GM12878 (cell line): ENCODE results near the gene TSHZ1. TPM values are rescaled to one million over a fixed set of nuclear protein-coding genes. Genes with fewer than 3 reads are reported as not detected.

ENCODE experiments used
- ATAC-seq: fragments of 200-7000 bp; cut with Tn5 transposase; 3 replicates; pipeline ENCODE4 v1.9.1; 2020; ENCODE audit warnings: mild to moderate bottlenecking, moderate library complexity
- BruUV-seq: library from RNA; stranded (reverse); fragments of 400-500 nt; replicated peaks from 2 replicates; lab custom pipeline; 2021; lab: Mats Ljungman, UMichigan
- CTCF ChIA-PET: fragments of 300-600 bp; sonication (Branson Sonifier 250); formaldehyde crosslinking; extraction: SDS; loops from one replicate; lab custom pipeline; 2021; ENCODE audit warnings: inconsistent platforms; lab: Yijun Ruan, JAX
- POLR2A ChIA-PET: fragments of 350-600 bp; formaldehyde crosslinking; extraction: SDS; loops from one replicate; lab custom pipeline; 2021; ENCODE audit warnings: inconsistent platforms; lab: Charles Lee
- RAD21 ChIA-PET: fragments of 300-600 bp; sonication (Branson Sonifier 250); formaldehyde crosslinking; loops from one replicate; lab custom pipeline; 2023; ENCODE audit warnings: antibody characterized with exemption; ENCODE audit not compliant: unreplicated experiment; lab: Charles Lee
- SMC1A ChIA-PET: fragments of 300-600 bp; sonication (Branson Sonifier 250); formaldehyde crosslinking; loops from one replicate; lab custom pipeline; 2023; ENCODE audit not compliant: unreplicated experiment, uncharacterized antibody; lab: Charles Lee
- DNase-seq: peaks from one replicate; pipeline ENCODE4 v3.0.0-alpha.2; 2011; ENCODE audit warnings: low read depth, low spot score
- FAIRE-seq: peaks from 3 replicates; lab custom pipeline; 2011; peaks lifted over from hg19 to GRCh38; lab: Jason Lieb, UNC
- H2AFZ ChIP-seq: 2 replicates; pipeline ENCODE4 v1.6.0; 2011; ENCODE audit warnings: low read depth, low read length, control low read depth; ENCODE audit not compliant: control insufficient read depth
- H3K27ac ChIP-seq: 2 replicates; pipeline ENCODE4 v1.5.1; 2011; ENCODE audit warnings: control low read depth; ENCODE audit not compliant: control insufficient read depth, insufficient read depth
- H3K27me3 ChIP-seq, 2 experiments: replicated peaks in 1 of 2; 2 replicates each; pipeline versions ENCODE4 v1.6.0 to v1.6.1; 2011; ENCODE audit warnings: low read length in 1 of 2; ENCODE audit not compliant: control insufficient read depth in 2 of 2, insufficient read depth in 2 of 2
- H3K36me3 ChIP-seq, 2 experiments: 2 replicates each; pipeline ENCODE4 v1.5.1; 2011; ENCODE audit warnings: low read length in 1 of 2; ENCODE audit not compliant: control insufficient read depth in 2 of 2, insufficient read depth in 2 of 2
- H3K4me1 ChIP-seq: 2 replicates; pipeline ENCODE4 v1.6.1; 2011; ENCODE audit warnings: mild to moderate bottlenecking, low read length, moderate library complexity, mixed read lengths; ENCODE audit not compliant: control insufficient read depth, insufficient read depth
- H3K4me2 ChIP-seq: 2 replicates; pipeline ENCODE4 v1.6.0; 2011; ENCODE audit warnings: control low read depth; ENCODE audit not compliant: control insufficient read depth, insufficient read depth
- H3K4me3 ChIP-seq: fragments of 200-600 bp; sonication (generic); 2 replicates; pipeline ENCODE4 v1.5.1; 2016
- H3K79me2 ChIP-seq: 2 replicates; pipeline ENCODE4 v1.6.0; 2011; ENCODE audit warnings: low read length; ENCODE audit not compliant: control insufficient read depth, insufficient read depth
- H3K9ac ChIP-seq: 2 replicates; pipeline ENCODE4 v1.8.0; 2011; ENCODE audit warnings: low read length, control low read depth, mixed read lengths; ENCODE audit not compliant: control insufficient read depth, insufficient read depth
- H3K9me3 ChIP-seq: replicated peaks from 3 replicates; pipeline ENCODE4 v1.5.1; 2011; ENCODE audit warnings: mild to moderate bottlenecking, low read length; ENCODE audit not compliant: control insufficient read depth, insufficient read depth
- H4K20me1 ChIP-seq: 2 replicates; pipeline ENCODE4 v1.6.0; 2011; ENCODE audit not compliant: control insufficient read depth, insufficient read depth
- CREM ChIP-seq: IDR thresholded peaks from 2 replicates; pipeline ENCODE4 v1.6.1; 2014; ENCODE audit warnings: antibody characterized with exemption, low read depth
- NR2F1 ChIP-seq: fragments of 450-650 bp; conservative IDR thresholded peaks from 2 replicates; pipeline ENCODE4 v1.6.1; 2017; ENCODE audit warnings: mild to moderate bottlenecking
- SREBF1 ChIP-seq: IDR thresholded peaks from 2 replicates; pipeline ENCODE4 v1.6.1; 2012; ENCODE audit warnings: mild to moderate bottlenecking, low read length
- WGBS: methylation state at CpG from one replicate; pipeline ENCODE4 v1.1.6; 2016; ENCODE audit warnings: low lambda C conversion rate; ENCODE audit not compliant: insufficient replicate concordance, insufficient coverage; ENCODE audit errors: missing lambda C conversion rate; 5-methylcytosine and 5-hydroxymethylcytosine counted together
- in situ Hi-C: fragments of 300-500 bp; cut with MboI; formaldehyde crosslinking; loops from 9 replicates; pipeline ENCODE4 v1.14.3; 2018; ENCODE audit warnings: mixed read lengths
- intact Hi-C: fragments of 100-400 bp; cut with micrococcal nuclease; formaldehyde crosslinking; loops from one replicate; pipeline ENCODE4 v1.14.2; 2022; ENCODE audit not compliant: unreplicated experiment
- polyA plus RNA-seq, 11 experiments: library from polyadenylated mRNA; depleted of rRNA in 4 of 11; unstranded in 6 of 11; stranded (reverse) in 5 of 11; fragments of >200 nt; fragmentation: Nextera tagmentation in 4 of 11; fragmentation: Illumina TruSeq in 1 of 11; extraction: Ambion mirVana in 4 of 11; extraction: Trizol in 1 of 11; gene quantifications; 1 replicate in 1 of 11; 2 replicates in 10 of 11; pipeline versions ENCODE4 v1.2.1 to v1.2.3, GENCODE V29; 2011 to 2016; ENCODE audit warnings: inconsistent platforms in 2 of 11, missing spikeins in 2 of 11, low read depth in 1 of 11
- total RNA-seq, 4 experiments: library from RNA; depleted of rRNA in 3 of 4; stranded (reverse); fragments of >200 nt in 3 of 4; fragmentation: Illumina TruSeq in 1 of 4; extraction: Trizol in 1 of 4; gene quantifications; 2 replicates each; pipeline versions ENCODE4 v1.2.1 to v1.2.3, GENCODE V29; 2013 to 2021
- TF ChIP-seq, protein P1 (sequence below): fragments of 450-650 bp; IDR thresholded peaks from 2 replicates; pipeline ENCODE4 v1.6.1; 2016; ENCODE audit warnings: mild to moderate bottlenecking, moderate library complexity, borderline replicate concordance
- TF ChIP-seq, protein P2 (sequence below): fragments of 450-650 bp; IDR thresholded peaks from 2 replicates; pipeline ENCODE4 v1.6.1; 2017; ENCODE audit warnings: low read depth, mild to moderate bottlenecking, moderate library complexity
- TF ChIP-seq, protein P3 (sequence below), 3 experiments: IDR thresholded peaks in 2 of 3; conservative IDR thresholded peaks in 1 of 3; 2 replicates each; pipeline ENCODE4 v1.5.1; 2011; ENCODE audit warnings: low read depth in 3 of 3, low read length in 3 of 3, mild to moderate bottlenecking in 3 of 3, control low read depth in 2 of 3, moderate library complexity in 2 of 3, inconsistent platforms in 1 of 3, mixed read lengths in 1 of 3; ENCODE audit not compliant: control insufficient read depth in 2 of 3, insufficient read depth in 1 of 3; ENCODE audit errors: extremely low read depth in 1 of 3

The TSHZ1 gene
- total and polyA plus RNA-seq, 10 of the 15 experiments (the other 5 are each of a cell fraction or from before 2014, with no cell fraction given) = 2.2 to 15.2 (median 5.1) TPM

DNA sequence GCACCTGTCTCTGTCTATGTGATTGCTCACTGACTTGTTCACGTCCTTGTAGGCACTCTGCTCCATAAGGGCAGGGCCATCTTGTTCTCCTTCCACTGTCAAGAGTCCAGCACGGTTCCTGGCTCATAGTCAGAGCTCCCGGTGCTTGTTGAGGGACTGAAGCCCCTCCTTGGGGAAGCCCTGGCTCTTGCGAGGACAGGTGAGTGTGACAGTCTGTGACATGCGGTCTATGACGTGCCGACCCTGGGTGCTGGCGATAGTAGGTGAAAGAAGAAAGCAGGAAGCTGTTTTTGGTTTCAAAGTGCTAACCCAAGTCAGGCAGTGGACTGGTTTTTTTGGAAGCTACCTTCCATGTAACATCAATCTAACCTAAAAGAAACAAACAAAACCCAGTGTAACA lies 18.8 kb downstream of the TSHZ1 start:
- RAD21 ChIA-PET = no interaction called here
- H3K4me1 ChIP-seq = peaks cover 5% of the 10 kb centered on the region
- DNase-seq = no peak
- no peak overlapping the region for H3K9ac ChIP-seq
- ATAC-seq = no peak
- CTCF ChIA-PET = interaction anchor here (1.4 kb wide), 1 partner anchor 56 kb away, joined by 4 read pairs; no protein-coding TSS in a partner anchor
- H3K4me2 ChIP-seq = no peak overlapping the region
- FAIRE-seq = no peak
- H2AFZ ChIP-seq = no peak overlapping the region
- H3K27ac ChIP-seq = no peak overlapping the region
- in situ Hi-C loops = no loop called here
- POLR2A ChIA-PET = no interaction called here
- intact Hi-C loops = no loop called here
- no peaks in the 10 kb centered on the region for H3K9me3 ChIP-seq
- no peaks in the 10 kb centered on the region for H4K20me1 ChIP-seq
- TF ChIP-seq NR2F1 = no peak
- WGBS = 90% methylated on average over 8 of the region's 8 CpGs
- SMC1A ChIA-PET = interaction anchor here (1.6 kb wide), 1 partner anchor 14 kb away, joined by 5 read pairs; no protein-coding TSS in a partner anchor
- no peaks in the 10 kb centered on the region; a peak in 1 of 4 replicates for H3K36me3 ChIP-seq
- H3K79me2 ChIP-seq = no peaks in the 10 kb centered on the region; the same call in none of the 2 replicates
- no TSS peak for BruUV-seq
- no peaks in the 10 kb centered on the region for H3K27me3 ChIP-seq
- no peak overlapping the region for H3K4me3 ChIP-seq

DNA sequence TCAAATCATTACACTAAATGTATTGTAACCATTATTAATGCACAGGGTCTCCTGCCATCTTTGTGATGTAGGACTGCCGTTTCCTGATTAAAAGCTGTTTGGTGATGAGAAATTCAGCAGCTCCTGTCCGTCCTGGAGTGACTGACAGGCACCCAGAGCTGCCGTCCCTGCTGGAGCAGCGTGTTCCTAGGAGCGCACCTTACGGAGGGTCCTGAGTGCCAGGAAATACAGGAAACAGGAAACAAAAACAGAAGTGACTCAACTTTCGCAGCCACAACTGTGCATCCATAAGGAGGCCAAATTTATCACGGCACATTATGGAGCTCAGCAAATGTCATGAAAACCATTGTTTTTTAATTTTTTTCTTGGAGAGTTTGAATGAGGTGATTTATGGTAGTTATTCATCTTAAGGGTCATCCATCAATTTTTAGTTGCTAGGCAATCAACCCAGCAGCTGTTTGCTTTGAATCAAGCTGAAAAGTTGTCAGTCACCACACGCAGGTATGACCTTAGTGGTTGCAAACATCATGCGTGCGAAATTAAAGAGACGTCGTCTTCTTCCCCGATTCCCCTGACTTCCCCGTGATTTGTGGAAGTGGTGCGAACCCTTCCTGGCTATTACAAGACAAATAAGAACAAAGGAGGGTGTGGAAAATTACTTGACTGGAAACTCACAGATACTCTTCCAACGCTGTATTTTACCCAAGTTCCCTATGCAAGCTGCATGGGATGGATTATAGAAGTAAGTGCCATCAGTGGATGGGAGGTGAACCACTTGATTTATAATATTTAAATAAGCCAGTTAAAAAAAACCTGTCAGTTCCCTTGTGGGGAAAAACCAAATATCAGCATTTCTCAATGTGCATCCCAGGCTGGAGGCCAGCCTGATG lies 19.8 kb downstream of the TSHZ1 start:
- Histone ChIP-seq H3K4me2 (no peak overlapping the region), H3K27ac (no peak overlapping the region), H3K9me3 (no peaks in the 10 kb centered on the region), H3K36me3 (no peaks in the 10 kb centered on the region; a peak in 1 of 4 replicates), H4K20me1 (no peaks in the 10 kb centered on the region), H3K27me3 (no peaks in the 10 kb centered on the region), H2AFZ (no peak overlapping the region), H3K9ac (no peak overlapping the region), H3K4me1 (peaks cover 5% of the 10 kb centered on the region), H3K79me2 (no peaks in the 10 kb centered on the region; the same call in none of the 2 replicates), H3K4me3 (no peak overlapping the region)
- ChIA-PET CTCF (interaction anchor here (1.4 kb wide), 1 partner anchor 57 kb away, joined by 4 read pairs; no protein-coding TSS in a partner anchor), SMC1A (interaction anchor here (1.6 kb wide), 1 partner anchor 13 kb away, joined by 5 read pairs; no protein-coding TSS in a partner anchor), POLR2A (no interaction called here), RAD21 (interaction anchor here (0.7 kb wide), 1 partner anchor 14 kb away, joined by 3 read pairs; no protein-coding TSS in a partner anchor)
- DNase-seq = no peak
- FAIRE-seq = no peak
- intact Hi-C loops (no loop called here), in situ Hi-C loops (no loop called here)
- ATAC-seq = no peak
- 98% methylated on average over 17 of the region's 17 CpGs for WGBS
- no TSS peak for BruUV-seq
- TF ChIP-seq SREBF1 (no peak), CREM (no peak)
- TF ChIP-seq, protein P1, sequence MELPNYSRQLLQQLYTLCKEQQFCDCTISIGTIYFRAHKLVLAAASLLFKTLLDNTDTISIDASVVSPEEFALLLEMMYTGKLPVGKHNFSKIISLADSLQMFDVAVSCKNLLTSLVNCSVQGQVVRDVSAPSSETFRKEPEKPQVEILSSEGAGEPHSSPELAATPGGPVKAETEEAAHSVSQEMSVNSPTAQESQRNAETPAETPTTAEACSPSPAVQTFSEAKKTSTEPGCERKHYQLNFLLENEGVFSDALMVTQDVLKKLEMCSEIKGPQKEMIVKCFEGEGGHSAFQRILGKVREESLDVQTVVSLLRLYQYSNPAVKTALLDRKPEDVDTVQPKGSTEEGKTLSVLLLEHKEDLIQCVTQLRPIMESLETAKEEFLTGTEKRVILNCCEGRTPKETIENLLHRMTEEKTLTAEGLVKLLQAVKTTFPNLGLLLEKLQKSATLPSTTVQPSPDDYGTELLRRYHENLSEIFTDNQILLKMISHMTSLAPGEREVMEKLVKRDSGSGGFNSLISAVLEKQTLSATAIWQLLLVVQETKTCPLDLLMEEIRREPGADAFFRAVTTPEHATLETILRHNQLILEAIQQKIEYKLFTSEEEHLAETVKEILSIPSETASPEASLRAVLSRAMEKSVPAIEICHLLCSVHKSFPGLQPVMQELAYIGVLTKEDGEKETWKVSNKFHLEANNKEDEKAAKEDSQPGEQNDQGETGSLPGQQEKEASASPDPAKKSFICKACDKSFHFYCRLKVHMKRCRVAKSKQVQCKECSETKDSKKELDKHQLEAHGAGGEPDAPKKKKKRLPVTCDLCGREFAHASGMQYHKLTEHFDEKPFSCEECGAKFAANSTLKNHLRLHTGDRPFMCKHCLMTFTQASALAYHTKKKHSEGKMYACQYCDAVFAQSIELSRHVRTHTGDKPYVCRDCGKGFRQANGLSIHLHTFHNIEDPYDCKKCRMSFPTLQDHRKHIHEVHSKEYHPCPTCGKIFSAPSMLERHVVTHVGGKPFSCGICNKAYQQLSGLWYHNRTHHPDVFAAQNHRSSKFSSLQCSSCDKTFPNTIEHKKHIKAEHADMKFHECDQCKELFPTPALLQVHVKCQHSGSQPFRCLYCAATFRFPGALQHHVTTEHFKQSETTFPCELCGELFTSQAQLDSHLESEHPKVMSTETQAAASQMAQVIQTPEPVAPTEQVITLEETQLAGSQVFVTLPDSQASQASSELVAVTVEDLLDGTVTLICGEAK = no peak
- TF ChIP-seq, protein P2, sequence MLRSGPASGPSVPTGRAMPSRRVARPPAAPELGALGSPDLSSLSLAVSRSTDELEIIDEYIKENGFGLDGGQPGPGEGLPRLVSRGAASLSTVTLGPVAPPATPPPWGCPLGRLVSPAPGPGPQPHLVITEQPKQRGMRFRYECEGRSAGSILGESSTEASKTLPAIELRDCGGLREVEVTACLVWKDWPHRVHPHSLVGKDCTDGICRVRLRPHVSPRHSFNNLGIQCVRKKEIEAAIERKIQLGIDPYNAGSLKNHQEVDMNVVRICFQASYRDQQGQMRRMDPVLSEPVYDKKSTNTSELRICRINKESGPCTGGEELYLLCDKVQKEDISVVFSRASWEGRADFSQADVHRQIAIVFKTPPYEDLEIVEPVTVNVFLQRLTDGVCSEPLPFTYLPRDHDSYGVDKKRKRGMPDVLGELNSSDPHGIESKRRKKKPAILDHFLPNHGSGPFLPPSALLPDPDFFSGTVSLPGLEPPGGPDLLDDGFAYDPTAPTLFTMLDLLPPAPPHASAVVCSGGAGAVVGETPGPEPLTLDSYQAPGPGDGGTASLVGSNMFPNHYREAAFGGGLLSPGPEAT = no peak
- TF ChIP-seq, protein P3, sequence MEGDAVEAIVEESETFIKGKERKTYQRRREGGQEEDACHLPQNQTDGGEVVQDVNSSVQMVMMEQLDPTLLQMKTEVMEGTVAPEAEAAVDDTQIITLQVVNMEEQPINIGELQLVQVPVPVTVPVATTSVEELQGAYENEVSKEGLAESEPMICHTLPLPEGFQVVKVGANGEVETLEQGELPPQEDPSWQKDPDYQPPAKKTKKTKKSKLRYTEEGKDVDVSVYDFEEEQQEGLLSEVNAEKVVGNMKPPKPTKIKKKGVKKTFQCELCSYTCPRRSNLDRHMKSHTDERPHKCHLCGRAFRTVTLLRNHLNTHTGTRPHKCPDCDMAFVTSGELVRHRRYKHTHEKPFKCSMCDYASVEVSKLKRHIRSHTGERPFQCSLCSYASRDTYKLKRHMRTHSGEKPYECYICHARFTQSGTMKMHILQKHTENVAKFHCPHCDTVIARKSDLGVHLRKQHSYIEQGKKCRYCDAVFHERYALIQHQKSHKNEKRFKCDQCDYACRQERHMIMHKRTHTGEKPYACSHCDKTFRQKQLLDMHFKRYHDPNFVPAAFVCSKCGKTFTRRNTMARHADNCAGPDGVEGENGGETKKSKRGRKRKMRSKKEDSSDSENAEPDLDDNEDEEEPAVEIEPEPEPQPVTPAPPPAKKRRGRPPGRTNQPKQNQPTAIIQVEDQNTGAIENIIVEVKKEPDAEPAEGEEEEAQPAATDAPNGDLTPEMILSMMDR (IDR thresholded peaks at IDR 0.05 in 2 of 3, conservative IDR thresholded peaks at IDR 0.05 in 1 of 3; ENCODE audit: control insufficient read depth in 2 of 3, extremely low read depth in 1 of 3, insufficient read depth in 1 of 3, low read depth in 3 of 3, low read length in 3 of 3) = no peak
